Gastroesophageal sphincter (tissue), 3 donors: ENCODE measurements around the gene LMAN2.

Experiments used
- CTCF ChIP-seq, 4 experiments: fragments of 200-600 bp in 2 of 4; fragments of 450-650 bp in 2 of 4; sonication (generic) in 1 of 4; IDR thresholded peaks; one replicate each; pipeline ENCODE4 v1.5.1; 2017 to 2019; ENCODE audit warnings: antibody characterized with exemption in 4 of 4, mild to moderate bottlenecking in 2 of 4, moderate library complexity in 2 of 4
- EP300 ChIP-seq: sonication (generic); formaldehyde crosslinking; IDR thresholded peaks from one replicate; pipeline ENCODE4 v1.6.1; 2017; ENCODE audit warnings: antibody characterized with exemption, mild to moderate bottlenecking
- POLR2A ChIP-seq, 2 donors: fragments of 450-650 bp; IDR thresholded peaks; one replicate each; pipeline ENCODE4 v1.6.1; 2017; ENCODE audit warnings: antibody characterized with exemption in 2 of 2, mild to moderate bottlenecking in 2 of 2, moderate library complexity in 1 of 2
- POLR2AphosphoS5 ChIP-seq: sonication (generic); formaldehyde crosslinking; IDR thresholded peaks from one replicate; pipeline ENCODE4 v1.6.1; 2017; ENCODE audit warnings: antibody characterized with exemption

GRCh38 chr5:177364159-177364962 lies 12.9 kb upstream of the LMAN2 start:
- TF ChIP-seq EP300 (no peak), CTCF (IDR thresholded peaks at IDR 0.05) (no peak), POLR2A (IDR thresholded peaks at IDR 0.05) (no peak), POLR2AphosphoS5 (no peak)
